Heart left ventricle (tissue), 13 donors: ENCODE results near the gene SIT1.

Experiments
- CTCF ChIP-seq, 12 donors: fragments of 200-600 bp; sonication (generic) in 4 of 12; IDR thresholded peaks; one replicate each; pipeline versions ENCODE4 v1.5.0 to v1.8.0; 2018 to 2022; ENCODE audit warnings: antibody characterized with exemption in 12 of 12, mild to moderate bottlenecking in 5 of 12
- POLR2A ChIP-seq, 2 donors: fragments of 450-650 bp; IDR thresholded peaks; one replicate each; pipeline ENCODE4 v1.6.1; 2017; ENCODE audit warnings: antibody characterized with exemption in 2 of 2, mild to moderate bottlenecking in 2 of 2, moderate library complexity in 2 of 2
- donor health status: ischemic (EF 13 %, LVEDD 7.1; RV severe dilation, severe dysfunction).
- donor health status: DM: no; HTN: yes; CAD: no.
- donor health status: DM: no; HTN: no; CAD: no.
- donor health status: ischemic (EF 25% LVEDD 6.9; RV normal size, moderate dysfunction).
- donor health status: ischemic (EF 25% LVEDD 5.7; RV mildly dilated, moderate dysfunction).
- donor health status: ischemic (EF 35%, LVEDD 5.7; RV mildly dilated, moderate dysfunction).
- donor health status: nonischemic (EF 11% LVEDD 7.7; RV severe dilation, severe dysfunction).
- donor health status: DM: yes; HTN: yes; CAD: no.
- donor health status: PGD.
- donor health status: ischemic (EF 29% LVEDD 5.4; RV normal size, mild dysfunction).
- donor health status: nonischemic (EF 23%, LVEDD 6.1; RV moderate dilation, normal function).

GRCh38 chr9:35636135-35636876 is 14.4 kb downstream of the SIT1 start:
- TF ChIP-seq CTCF (IDR thresholded peaks at IDR 0.05) = no peak
- TF ChIP-seq POLR2A (IDR thresholded peaks at IDR 0.05) = no peak
